Measurements from ENCODE around the gene DBNDD1. TPM values are rescaled to one million over a fixed set of nuclear protein-coding genes. Genes with fewer than 3 reads are reported as not detected.
A peak's percentile ranks its signal among the peaks of the same experiment; 100 is the strongest.
"Not testable (repeated sequence)": the region's sequence is repeated elsewhere in the genome, so short reads cannot be mapped to it uniquely, and the experiment has no call there.

DBNDD1 gene
- total RNA-seq, 1 experiment from 2014 or later = 75.0 TPM

GRCh38 chr16:90009172-90009899 is 9.9 kb downstream of the DBNDD1 start:
- ChIA-PET CTCF (interaction anchor here (0.5 kb wide), 1 partner anchor 10 kb away, joined by 3 read pairs; the partner anchor contains the start of gene DBNDD1), POLR2A (no interaction called here)

GRCh38 chr16:90008708-90009145 is 10.5 kb downstream of the DBNDD1 start:
- Mint-ChIP-seq H3K9me3 (no peaks in the 10 kb centered on the region), H3K4me1 (peaks cover 4% of the 10 kb centered on the region; the same call in 1 of the 2 replicates), H3K27ac (no peak overlapping the region), H3K27me3 (ENCODE audit: low read depth) (no peaks in the 10 kb centered on the region), H3K36me3 (peaks cover 4% of the 10 kb centered on the region), H3K4me3 (no peak overlapping the region)
- no peak for TF ChIP-seq NFATC4 (CRISPR knock-in tag; IDR thresholded peaks at IDR 0.05)
- ChIA-PET CTCF (no interaction called here), POLR2A (no interaction called here)
- DNase-seq (ENCODE audit: low spot score) = no peak
- ATAC-seq = no peak

More at GRCh38 chr16:90009172-90009899, 9.9 kb downstream of the DBNDD1 start:
- no peaks in the 10 kb centered on the region for H3K27me3 Mint-ChIP-seq (ENCODE audit: low read depth)
- DNase-seq (ENCODE audit: low spot score) (no peak), ATAC-seq (no peak)
- H3K27ac Mint-ChIP-seq = no peak overlapping the region; the same call in 1 of the 2 replicates
- no peak for TF ChIP-seq GTF2I (CRISPR knock-in tag; conservative IDR thresholded peaks at IDR 0.05)
- TF ChIP-seq ATF6 (CRISPR knock-in tag; IDR thresholded peaks at IDR 0.05) = no peak
- TF ChIP-seq CREM (CRISPR knock-in tag; IDR thresholded peaks at IDR 0.05) = no peak
- TF ChIP-seq GABPB1 (CRISPR knock-in tag; IDR thresholded peaks at IDR 0.05) = no peak
- TF ChIP-seq JAZF1 (CRISPR knock-in tag; IDR thresholded peaks at IDR 0.05) = no peak
- no peaks in the 10 kb centered on the region for H3K9me3 Mint-ChIP-seq
- H3K4me1 Mint-ChIP-seq = peaks cover 4% of the 10 kb centered on the region; the same call in 1 of the 2 replicates
- H3K36me3 Mint-ChIP-seq = peaks cover 4% of the 10 kb centered on the region
- H3K4me3 Mint-ChIP-seq = no peak overlapping the region

- H3K4me3 Mint-ChIP-seq; ATAC-seq; H3K4me1 Mint-ChIP-seq; POLR2A ChIA-PET; H3K27me3 Mint-ChIP-seq (ENCODE audit: low read depth); CTCF ChIA-PET; H3K9me3 Mint-ChIP-seq; H3K36me3 Mint-ChIP-seq; DNase-seq (ENCODE audit: low spot score): not testable (repeated sequence)
- peak overlapping the region; percentile 68; the same call in 1 of the 2 replicates for H3K27ac Mint-ChIP-seq
Observed at GRCh38 chr16:90007635-90008234, 11.5 kb downstream of the DBNDD1 start.

- Mint-ChIP-seq H3K9me3 (no peaks in the 10 kb centered on the region), H3K4me3 (no peak overlapping the region), H3K4me1 (peaks cover 4% of the 10 kb centered on the region; the same call in 1 of the 2 replicates), H3K27ac (no peak overlapping the region; the same call in 1 of the 2 replicates), H3K36me3 (peaks cover 4% of the 10 kb centered on the region), H3K27me3 (ENCODE audit: low read depth) (no peaks in the 10 kb centered on the region)
- ATAC-seq (no peak), DNase-seq (ENCODE audit: low spot score) (no peak)
- CTCF ChIA-PET = interaction anchor here (2.9 kb wide), 1 partner anchor 12 kb away, joined by 14 read pairs; the partner anchor contains the start of gene DBNDD1
- POLR2A ChIA-PET = no interaction called here
- no peak for TF ChIP-seq ATF6 (CRISPR knock-in tag; IDR thresholded peaks at IDR 0.05)
- no peak for TF ChIP-seq PRDM15 (CRISPR knock-in tag; IDR thresholded peaks at IDR 0.05)
- no peak for TF ChIP-seq GRHL2 (CRISPR knock-in tag; IDR thresholded peaks at IDR 0.05; ENCODE audit: insufficient replicate concordance, severe bottlenecking)
- no peak for TF ChIP-seq PRRX2 (CRISPR knock-in tag; IDR thresholded peaks at IDR 0.05)
- no peak for TF ChIP-seq OVOL2 (CRISPR knock-in tag; IDR thresholded peaks at IDR 0.05; ENCODE audit: borderline replicate concordance)
- no peak for TF ChIP-seq USF1 (CRISPR knock-in tag; IDR thresholded peaks at IDR 0.05)
- TF ChIP-seq FOXK1 (CRISPR knock-in tag; IDR thresholded peaks at IDR 0.05) = no peak
- TF ChIP-seq ZNF416 (CRISPR knock-in tag; IDR thresholded peaks at IDR 0.05) = no peak
- no peak for TF ChIP-seq ZNF396 (CRISPR knock-in tag; IDR thresholded peaks at IDR 0.05; ENCODE audit: borderline replicate concordance)
- no peak for TF ChIP-seq USF2 (CRISPR knock-in tag; IDR thresholded peaks at IDR 0.05)
- TF ChIP-seq ZNF671 (CRISPR knock-in tag; IDR thresholded peaks at IDR 0.05) = no peak
Observed at GRCh38 chr16:90007015-90007414, 12.2 kb downstream of the DBNDD1 start.

Data from WTC11 (cell line).